Measurements from ENCODE around the gene ODAD3. TPM values are rescaled to one million over a fixed set of nuclear protein-coding genes. Genes with fewer than 3 reads are reported as not detected.

ODAD3 gene
- total RNA-seq, 1 experiment from 2014 or later: 0.52 TPM

GRCh38 chr19:11400798-11401197 lies 34.1 kb downstream of the ODAD3 start:
- intact Hi-C loops (cut with micrococcal nuclease): no loop called here
- Histone ChIP-seq H3K9me3 (ENCODE audit: control insufficient read depth in 1 of 2, insufficient read depth in 1 of 2, low read depth in 1 of 2, low read length in 2 of 2) (no peaks in the 10 kb centered on the region), H3K4me2 (ENCODE audit: low read length) (no peak overlapping the region), H2AFZ (ENCODE audit: low read depth, low read length, poor library complexity, severe bottlenecking) (no peak overlapping the region), H3K27me3 (ENCODE audit: insufficient read depth, low read length) (no peaks in the 10 kb centered on the region), H3K79me2 (ENCODE audit: insufficient read depth, low read length) (no peaks in the 10 kb centered on the region), H4K20me1 (ENCODE audit: insufficient read depth) (no peaks in the 10 kb centered on the region), H3K9ac (ENCODE audit: low read length) (no peak overlapping the region), H3K4me1 (ENCODE audit: control insufficient read depth in 1 of 2, insufficient read depth in 2 of 2, low read length in 2 of 2) (no peaks in the 10 kb centered on the region), H3K27ac (ENCODE audit: low read depth, low read length) (no peak overlapping the region), H3K36me3 (ENCODE audit: control insufficient read depth in 1 of 2, insufficient read depth in 2 of 2, low read length in 2 of 2) (peaks cover 20 to 26% of the 10 kb centered on the region in 2 experiments; a peak in 3 of 4 replicates), H3K4me3 (replicated peaks in 1 of 2; ENCODE audit: low read depth in 1 of 2, low read length in 2 of 2) (no peak overlapping the region), H3K9me2 (ENCODE audit: insufficient read depth) (no peaks in the 10 kb centered on the region)
- ChIA-PET CTCF (interaction anchor here (1.9 kb wide), 1 partner anchor 19 kb away, joined by 4 read pairs; no protein-coding TSS in a partner anchor), RAD21 (ENCODE audit: low non-redundant PET in 1 of 2, low total read pairs in 2 of 2, uncharacterized antibody in 2 of 2, unreplicated experiment in 2 of 2) (no interaction called here), POLR2A (no interaction called here)
- ATAC-seq (no peak), DNase-seq (ENCODE audit: low read depth, low spot score) (no peak)
- no peak for TF ChIP-seq JUND (IDR thresholded peaks at IDR 0.05)
- TF ChIP-seq SRF (IDR thresholded peaks at IDR 0.05; ENCODE audit: low read depth): no peak
- no peak for TF ChIP-seq POLR2A (IDR thresholded peaks at IDR 0.05; ENCODE audit: borderline replicate concordance, extremely low read depth, insufficient read depth, insufficient read length)
- TF ChIP-seq MAX (IDR thresholded peaks at IDR 0.05): no peak
- no peak for TF ChIP-seq ELF1 (IDR thresholded peaks at IDR 0.05; ENCODE audit: borderline replicate concordance, low read depth)
- no peak for TF ChIP-seq TCF7L2 (IDR thresholded peaks at IDR 0.05; ENCODE audit: borderline replicate concordance, extremely low read depth, insufficient read depth, insufficient read length)
- TF ChIP-seq, protein P1, sequence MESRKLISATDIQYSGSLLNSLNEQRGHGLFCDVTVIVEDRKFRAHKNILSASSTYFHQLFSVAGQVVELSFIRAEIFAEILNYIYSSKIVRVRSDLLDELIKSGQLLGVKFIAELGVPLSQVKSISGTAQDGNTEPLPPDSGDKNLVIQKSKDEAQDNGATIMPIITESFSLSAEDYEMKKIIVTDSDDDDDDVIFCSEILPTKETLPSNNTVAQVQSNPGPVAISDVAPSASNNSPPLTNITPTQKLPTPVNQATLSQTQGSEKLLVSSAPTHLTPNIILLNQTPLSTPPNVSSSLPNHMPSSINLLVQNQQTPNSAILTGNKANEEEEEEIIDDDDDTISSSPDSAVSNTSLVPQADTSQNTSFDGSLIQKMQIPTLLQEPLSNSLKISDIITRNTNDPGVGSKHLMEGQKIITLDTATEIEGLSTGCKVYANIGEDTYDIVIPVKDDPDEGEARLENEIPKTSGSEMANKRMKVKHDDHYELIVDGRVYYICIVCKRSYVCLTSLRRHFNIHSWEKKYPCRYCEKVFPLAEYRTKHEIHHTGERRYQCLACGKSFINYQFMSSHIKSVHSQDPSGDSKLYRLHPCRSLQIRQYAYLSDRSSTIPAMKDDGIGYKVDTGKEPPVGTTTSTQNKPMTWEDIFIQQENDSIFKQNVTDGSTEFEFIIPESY (IDR thresholded peaks at IDR 0.05; ENCODE audit: extremely low read depth, insufficient replicate concordance, low read length): no peak
- TF ChIP-seq, protein P2, sequence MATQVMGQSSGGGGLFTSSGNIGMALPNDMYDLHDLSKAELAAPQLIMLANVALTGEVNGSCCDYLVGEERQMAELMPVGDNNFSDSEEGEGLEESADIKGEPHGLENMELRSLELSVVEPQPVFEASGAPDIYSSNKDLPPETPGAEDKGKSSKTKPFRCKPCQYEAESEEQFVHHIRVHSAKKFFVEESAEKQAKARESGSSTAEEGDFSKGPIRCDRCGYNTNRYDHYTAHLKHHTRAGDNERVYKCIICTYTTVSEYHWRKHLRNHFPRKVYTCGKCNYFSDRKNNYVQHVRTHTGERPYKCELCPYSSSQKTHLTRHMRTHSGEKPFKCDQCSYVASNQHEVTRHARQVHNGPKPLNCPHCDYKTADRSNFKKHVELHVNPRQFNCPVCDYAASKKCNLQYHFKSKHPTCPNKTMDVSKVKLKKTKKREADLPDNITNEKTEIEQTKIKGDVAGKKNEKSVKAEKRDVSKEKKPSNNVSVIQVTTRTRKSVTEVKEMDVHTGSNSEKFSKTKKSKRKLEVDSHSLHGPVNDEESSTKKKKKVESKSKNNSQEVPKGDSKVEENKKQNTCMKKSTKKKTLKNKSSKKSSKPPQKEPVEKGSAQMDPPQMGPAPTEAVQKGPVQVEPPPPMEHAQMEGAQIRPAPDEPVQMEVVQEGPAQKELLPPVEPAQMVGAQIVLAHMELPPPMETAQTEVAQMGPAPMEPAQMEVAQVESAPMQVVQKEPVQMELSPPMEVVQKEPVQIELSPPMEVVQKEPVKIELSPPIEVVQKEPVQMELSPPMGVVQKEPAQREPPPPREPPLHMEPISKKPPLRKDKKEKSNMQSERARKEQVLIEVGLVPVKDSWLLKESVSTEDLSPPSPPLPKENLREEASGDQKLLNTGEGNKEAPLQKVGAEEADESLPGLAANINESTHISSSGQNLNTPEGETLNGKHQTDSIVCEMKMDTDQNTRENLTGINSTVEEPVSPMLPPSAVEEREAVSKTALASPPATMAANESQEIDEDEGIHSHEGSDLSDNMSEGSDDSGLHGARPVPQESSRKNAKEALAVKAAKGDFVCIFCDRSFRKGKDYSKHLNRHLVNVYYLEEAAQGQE (IDR thresholded peaks at IDR 0.05; ENCODE audit: low read depth): no peak
- no TSS peak for BruUV-seq (replicated peaks)
